Thymus (tissue), 11 donors: ENCODE results near the gene TMEM184B. TPM values are rescaled to one million over a fixed set of nuclear protein-coding genes. Genes with fewer than 3 reads are reported as not detected.

ENCODE experiments used
- DNase-seq, 9 donors: peaks; one replicate each; pipeline ENCODE4 v3.0.0-alpha.2; 2013; ENCODE audit warnings: low spot score in 9 of 9, low read depth in 6 of 9, missing footprints in 1 of 9
- H3K27ac ChIP-seq, 2 donors: one replicate each; pipeline ENCODE4 v1.5.1; 2013; ENCODE audit warnings: control low read depth in 1 of 2, low read depth in 1 of 2, low read length in 1 of 2, mild to moderate bottlenecking in 1 of 2, moderate library complexity in 1 of 2
- H3K27me3 ChIP-seq, 2 donors: one replicate each; pipeline ENCODE4 v1.5.1; 2013; ENCODE audit warnings: low read length in 1 of 2; ENCODE audit not compliant: control insufficient read depth in 2 of 2, insufficient read depth in 1 of 2
- H3K36me3 ChIP-seq, 2 donors: one replicate each; pipeline ENCODE4 v1.5.1; 2013; ENCODE audit warnings: low read length in 1 of 2, mild to moderate bottlenecking in 1 of 2, moderate library complexity in 1 of 2; ENCODE audit not compliant: control insufficient read depth in 2 of 2, insufficient read depth in 2 of 2
- H3K4me1 ChIP-seq, 2 donors: one replicate each; pipeline ENCODE4 v1.5.1; 2013; ENCODE audit warnings: low read length in 2 of 2; ENCODE audit not compliant: control insufficient read depth in 2 of 2, insufficient read depth in 2 of 2
- H3K4me3 ChIP-seq, 2 donors: one replicate each; pipeline ENCODE4 v1.5.1; 2013; ENCODE audit warnings: low read length in 2 of 2, control low read depth in 1 of 2, mild to moderate bottlenecking in 1 of 2
- H3K9me3 ChIP-seq, 2 donors: one replicate each; pipeline ENCODE4 v1.5.1; 2013; ENCODE audit warnings: low read length in 1 of 2, mild to moderate bottlenecking in 1 of 2; ENCODE audit not compliant: control insufficient read depth in 2 of 2, insufficient read depth in 1 of 2
- WGBS: extraction: QIAGEN DNeasy Blood & Tissue Kit; methylation state at CpG from one replicate; pipeline ENCODE4 v1.1.7; 2013; 5-methylcytosine and 5-hydroxymethylcytosine counted together
- polyA plus RNA-seq: library from polyadenylated mRNA; stranded (reverse); fragments of 200-250 nt; gene quantifications from one replicate; pipeline ENCODE4 v1.2.3, GENCODE V29; 2013
- total RNA-seq: library from RNA; stranded (reverse); fragments of 120-200 nt; gene quantifications from one replicate; pipeline ENCODE4 v1.2.4, GENCODE V29; 2013
- donor health status: healthy.

TMEM184B gene
- total and polyA plus RNA-seq, 2 donors = 2.7 to 11.2 TPM

GRCh38 chr22:38248280-38248679 is 24.5 kb downstream of the TMEM184B start:
- WGBS = 98% methylated on average over 6 of the region's 6 CpGs
- Histone ChIP-seq H3K9me3 (peaks cover 2 to 14% of the 10 kb centered on the region in 2 donors), H3K36me3 (peaks cover 9 to 13% of the 10 kb centered on the region in 2 donors), H3K27me3 (no peaks in the 10 kb centered on the region), H3K27ac (no peak overlapping the region), H3K4me3 (no peak overlapping the region), H3K4me1 (peaks cover 0 to 2% of the 10 kb centered on the region in 2 donors)
- DNase-seq = no peak

- Histone ChIP-seq H3K4me1 (peaks cover 0 to 2% of the 10 kb centered on the region in 2 donors), H3K27me3 (no peaks in the 10 kb centered on the region), H3K4me3 (no peak overlapping the region), H3K36me3 (peaks cover 9 to 13% of the 10 kb centered on the region in 2 donors), H3K27ac (no peak overlapping the region), H3K9me3 (peaks cover 2 to 14% of the 10 kb centered on the region in 2 donors)
- no peak for DNase-seq
- WGBS = 98% methylated on average over 12 of the region's 12 CpGs
Measured at GRCh38 chr22:38247713-38248112, 25.1 kb downstream of the TMEM184B start.

- WGBS = 96% methylated on average over 5 of the region's 5 CpGs
- H3K4me1 ChIP-seq = peaks cover 0 to 2% of the 10 kb centered on the region in 2 donors
Measured at GRCh38 chr22:38246692-38247091, 26.1 kb downstream of the TMEM184B start.

GRCh38 chr22:38246046-38246658 is 26.7 kb downstream of the TMEM184B start:
- Histone ChIP-seq H3K27me3 (no peaks in the 10 kb centered on the region), H3K4me3 (no peak overlapping the region), H3K27ac (no peak overlapping the region), H3K36me3 (peaks cover 9 to 13% of the 10 kb centered on the region in 2 donors), H3K9me3 (peaks cover 2 to 14% of the 10 kb centered on the region in 2 donors), H3K4me1 (peaks cover 0 to 2% of the 10 kb centered on the region in 2 donors)
- no peak for DNase-seq
- 96% methylated on average over 19 of the region's 19 CpGs for WGBS

More at GRCh38 chr22:38246692-38247091, 26.1 kb downstream of the TMEM184B start:
- H3K4me3 ChIP-seq = no peak overlapping the region
- H3K9me3 ChIP-seq = peaks cover 2 to 14% of the 10 kb centered on the region in 2 donors
- peaks cover 9 to 13% of the 10 kb centered on the region in 2 donors for H3K36me3 ChIP-seq
- H3K27ac ChIP-seq = no peak overlapping the region
- no peak for DNase-seq
- H3K27me3 ChIP-seq = no peaks in the 10 kb centered on the region

- H3K27ac ChIP-seq = no peak overlapping the region
- no peak overlapping the region for H3K4me3 ChIP-seq
- no peaks in the 10 kb centered on the region for H3K27me3 ChIP-seq
- no peak for DNase-seq
- 77% methylated on average over 4 of the region's 4 CpGs for WGBS
- H3K4me1 ChIP-seq = peaks cover 0 to 2% of the 10 kb centered on the region in 2 donors
- peaks cover 12 to 13% of the 10 kb centered on the region in 2 donors for H3K36me3 ChIP-seq
- H3K9me3 ChIP-seq = peaks cover 0 to 3% of the 10 kb centered on the region in 2 donors
Measured at GRCh38 chr22:38244106-38244505, 28.7 kb downstream of the TMEM184B start.

- Histone ChIP-seq H3K9me3 (no peaks in the 10 kb centered on the region), H3K4me3 (no peak overlapping the region), H3K27me3 (no peaks in the 10 kb centered on the region), H3K27ac (no peak overlapping the region), H3K36me3 (peaks cover 12 to 13% of the 10 kb centered on the region in 2 donors), H3K4me1 (peaks cover 0 to 2% of the 10 kb centered on the region in 2 donors)
- DNase-seq = no peak
- 93% methylated on average over 20 of the region's 20 CpGs for WGBS
Measured at GRCh38 chr22:38243007-38243765, 29.6 kb downstream of the TMEM184B start.

GRCh38 chr22:38240734-38241252 is 32.0 kb downstream of the TMEM184B start:
- Histone ChIP-seq H3K4me3 (no peak overlapping the region), H3K27ac (no peak overlapping the region), H3K4me1 (no peaks in the 10 kb centered on the region), H3K27me3 (no peaks in the 10 kb centered on the region), H3K36me3 (peaks cover 4 to 9% of the 10 kb centered on the region in 2 donors), H3K9me3 (no peaks in the 10 kb centered on the region)
- no peak for DNase-seq
- WGBS = 93% methylated on average over 6 of the region's 6 CpGs

- no peak overlapping the region for H3K27ac ChIP-seq
- no peaks in the 10 kb centered on the region for H3K4me1 ChIP-seq
- no peaks in the 10 kb centered on the region for H3K9me3 ChIP-seq
- H3K27me3 ChIP-seq = no peaks in the 10 kb centered on the region
- no peak overlapping the region for H3K4me3 ChIP-seq
- peaks cover 0 to 14% of the 10 kb centered on the region in 2 donors for H3K36me3 ChIP-seq
- WGBS = 90% methylated on average over 14 of the region's 14 CpGs
- DNase-seq = no peak
Measured at GRCh38 chr22:38239101-38239761, 33.6 kb downstream of the TMEM184B start.
